HG03135 (cell line): Measurements from ENCODE around the gene GUCY2D.
"Not testable (repeated sequence)": the region's sequence is repeated elsewhere in the genome, so short reads cannot be mapped to it uniquely, and the experiment has no call there.

Experiments
- ATAC-seq: cut with Tn5 transposase; IDR thresholded peaks from one replicate; pipeline ENCODE4 v1.9.1; 2021; ENCODE audit warnings: mild to moderate bottlenecking, moderate library complexity; ENCODE audit not compliant: unreplicated experiment

Gene GUCY2D

GRCh38 chr17:8001976-8002720, at the start of gene GUCY2D:
Gene GUCY2D (plus strand): TSS chr17:8002615. CDS start chr17:8003048, 433 bp downstream.
- no peak for ATAC-seq

- not testable (repeated sequence) for ATAC-seq
These were observed 49.1 kb upstream of the GUCY2D start for GRCh38 chr17:7953266-7953665.

- ATAC-seq: no peak
These were observed 46.8 kb upstream of the GUCY2D start for GRCh38 chr17:7955414-7956227.

GRCh38 chr17:7956228-7956965, 46.0 kb upstream of the GUCY2D start:
- no peak for ATAC-seq

GRCh38 chr17:7959503-7960253, 42.7 kb upstream of the GUCY2D start:
- ATAC-seq: no peak

- ATAC-seq: no peak
These were observed 41.0 kb upstream of the GUCY2D start for GRCh38 chr17:7961421-7961820.

GRCh38 chr17:7967751-7968150, 34.7 kb upstream of the GUCY2D start:
- no peak for ATAC-seq

- ATAC-seq: no peak
These were observed 33.0 kb upstream of the GUCY2D start for GRCh38 chr17:7969433-7969832.

- ATAC-seq: no peak
These were observed 30.8 kb upstream of the GUCY2D start for GRCh38 chr17:7971651-7972050.

- ATAC-seq: no peak
These were observed 30.2 kb upstream of the GUCY2D start for GRCh38 chr17:7972131-7972785.

- ATAC-seq: no peak
These were observed 27.7 kb upstream of the GUCY2D start for GRCh38 chr17:7974638-7975131.

GRCh38 chr17:7977039-7977438, 25.4 kb upstream of the GUCY2D start:
- ATAC-seq: no peak

- no peak for ATAC-seq
These were observed 24.6 kb upstream of the GUCY2D start for GRCh38 chr17:7977805-7978204.

- ATAC-seq: no peak
These were observed 20.2 kb upstream of the GUCY2D start for GRCh38 chr17:7982173-7982572.

- ATAC-seq: no peak
These were observed 19.7 kb upstream of the GUCY2D start for GRCh38 chr17:7982666-7983065.

GRCh38 chr17:7984904-7985303, 17.5 kb upstream of the GUCY2D start:
- no peak for ATAC-seq

- ATAC-seq: no peak
These were observed 15.1 kb upstream of the GUCY2D start for GRCh38 chr17:7987112-7987893.

GRCh38 chr17:7988750-7989178, 13.7 kb upstream of the GUCY2D start:
- ATAC-seq: no peak
